Stimulated activated CD8-positive, alpha-beta memory T cell treated with anti-CD3 and anti-CD28 coated beads, Interleukin-12 subunit alpha, Interleukin-12 subunit beta, amount 100 ng/mL, for 24 hours (primary cell): ENCODE results near the gene SAT2.
A peak's percentile ranks its signal among the peaks of the same experiment; 100 is the strongest.
"Not testable (repeated sequence)": the region's sequence is repeated elsewhere in the genome, so short reads cannot be mapped to it uniquely, and the experiment has no call there.

Experiments used
- DNase-seq: peaks from one replicate; pipeline ENCODE4 v3.0.0-alpha.2; 2020; ENCODE audit errors: extremely low read depth

The SAT2 gene

DNA sequence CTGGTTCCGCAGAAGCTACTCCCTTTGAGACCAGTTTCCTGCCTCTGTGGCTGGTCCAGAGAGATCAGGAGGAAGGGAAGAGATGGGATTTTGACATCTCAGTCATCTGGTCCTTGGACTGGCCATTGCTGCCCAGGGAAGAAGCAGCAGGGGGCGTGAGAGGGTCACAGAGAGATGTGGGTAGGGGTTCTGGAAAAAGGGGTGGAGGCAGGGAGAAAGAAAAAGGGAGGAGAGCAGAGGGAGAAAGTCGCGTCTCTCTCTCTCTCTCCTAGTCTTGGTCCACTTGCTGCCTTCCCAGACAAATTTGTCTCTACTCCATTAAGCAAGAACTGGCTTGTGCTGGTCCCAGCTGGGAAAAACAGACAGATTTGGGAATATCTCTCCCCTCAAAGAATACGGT, 6.8 kb upstream of the SAT2 start:
- no peak for DNase-seq

DNA sequence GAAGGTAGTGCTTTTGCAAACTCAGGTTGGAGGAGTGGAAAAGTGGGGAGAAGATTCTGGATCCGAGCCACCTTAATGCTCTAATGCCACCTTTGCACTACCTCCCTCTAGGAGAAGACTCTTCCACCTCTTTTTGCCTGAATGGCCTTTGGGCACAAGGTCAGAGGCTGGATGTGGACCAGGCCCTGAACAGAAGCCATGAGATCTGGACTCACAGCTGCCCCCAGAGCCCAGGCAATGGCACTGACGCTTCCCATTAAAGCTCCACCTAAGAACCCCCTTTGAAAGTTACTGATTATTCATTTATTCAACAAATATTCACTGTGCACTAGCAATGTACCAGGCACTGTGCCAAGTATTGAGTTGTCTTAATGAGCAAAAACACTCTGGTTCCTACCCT, 5.5 kb upstream of the SAT2 start:
- no peak for DNase-seq

DNA sequence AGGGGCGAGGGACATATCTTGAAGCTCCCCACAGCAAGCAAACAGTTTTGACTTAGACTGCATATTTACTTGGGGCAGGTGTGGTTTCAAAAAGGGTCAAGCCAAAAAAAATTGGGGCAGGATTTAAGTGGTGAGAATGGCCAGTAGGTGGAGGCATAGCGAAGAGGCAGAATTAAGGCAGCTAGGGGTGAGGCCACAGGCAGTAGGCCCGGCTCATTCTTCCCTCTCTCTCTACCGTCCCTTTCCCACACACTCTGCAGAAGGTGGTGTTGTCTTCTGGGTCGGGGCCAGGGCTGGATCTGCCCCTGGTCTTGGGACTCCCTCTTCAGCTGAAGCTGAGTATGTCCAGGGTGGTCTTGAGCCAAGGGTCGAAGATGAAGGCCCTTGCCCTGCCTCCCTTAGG, 4.9 kb upstream of the SAT2 start:
- DNase-seq = no peak

DNA sequence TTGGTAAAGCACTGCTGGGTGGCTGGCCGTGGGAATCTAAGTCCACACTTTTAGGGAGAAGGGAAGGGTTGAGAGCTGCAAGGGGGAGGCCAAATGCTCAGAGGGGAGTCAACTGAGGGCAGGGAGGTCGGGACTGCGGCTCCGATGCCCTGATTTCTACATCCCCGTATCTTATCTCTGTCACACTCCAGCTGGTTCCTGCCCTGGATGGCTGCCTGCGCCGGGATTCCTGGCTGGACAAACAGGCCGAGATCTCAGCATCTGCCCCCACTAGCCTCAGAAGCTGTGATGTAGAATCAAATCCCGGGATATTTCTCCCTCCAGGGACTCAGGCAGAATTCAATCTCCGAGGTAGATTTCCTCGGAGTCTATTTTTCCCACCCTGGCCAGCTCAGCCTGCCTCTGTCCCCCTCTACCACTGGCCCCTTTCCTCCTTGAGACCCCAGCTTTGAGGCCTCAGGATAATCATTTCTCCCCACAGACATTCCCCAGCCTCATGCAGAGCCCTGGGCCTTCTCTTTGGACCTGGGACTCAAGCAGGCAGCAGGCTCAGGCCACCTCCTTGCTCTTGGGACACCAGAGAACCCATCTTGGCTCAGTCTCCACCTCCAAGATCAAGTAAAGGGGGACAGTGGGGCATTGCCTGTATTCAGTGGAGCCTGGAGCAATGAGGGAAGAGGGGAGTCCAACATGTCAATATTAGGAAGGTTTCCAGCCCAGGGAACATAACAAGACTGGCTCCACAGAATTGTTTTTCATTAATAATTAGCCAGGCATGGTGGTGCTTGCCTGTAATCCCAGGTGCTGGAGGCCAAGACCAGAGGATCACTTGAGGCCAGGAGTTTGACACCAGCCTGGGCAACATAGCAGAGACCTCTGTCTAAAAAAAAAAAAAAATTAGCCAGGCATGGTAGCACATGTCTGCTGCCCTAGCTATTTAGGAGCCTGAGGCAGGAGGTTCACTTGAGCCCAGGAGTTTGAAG, 4.1 kb upstream of the SAT2 start:
- DNase-seq = no peak

DNA sequence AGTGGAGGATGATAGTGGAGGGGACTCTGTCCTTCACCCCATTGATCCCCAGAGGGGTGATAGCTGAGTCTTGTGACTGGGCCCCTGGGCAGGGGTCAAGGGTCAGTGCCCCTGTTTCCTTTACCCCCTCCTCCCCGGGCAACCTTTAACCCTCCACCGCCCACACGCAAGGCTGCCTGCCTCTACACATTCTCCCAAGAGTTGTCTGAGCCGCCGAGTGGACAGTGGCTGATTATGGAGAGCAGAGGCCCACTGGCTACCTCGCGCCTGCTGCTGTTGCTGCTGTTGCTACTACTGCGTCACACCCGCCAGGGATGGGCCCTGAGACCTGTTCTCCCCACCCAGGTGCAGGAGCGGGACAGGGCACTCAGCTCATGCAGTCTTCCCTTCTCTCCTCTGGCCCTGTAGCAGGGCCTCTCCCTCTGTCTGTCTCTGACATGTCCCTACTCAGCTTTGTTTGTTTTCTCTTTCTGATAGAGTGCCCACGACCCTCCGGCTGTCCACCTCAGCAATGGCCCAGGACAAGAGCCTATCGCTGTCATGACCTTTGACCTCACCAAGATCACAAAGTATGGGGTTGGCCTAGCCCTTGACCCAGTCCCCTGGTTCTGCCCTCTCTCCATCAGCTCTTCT, 2.4 kb upstream of the SAT2 start, which contains the start of gene SHBG:
TSS of gene SHBG (plus strand) at position 197 of the 633 bp plus-strand sequence. CDS start at position 235, 38 bp downstream.
- no peak for DNase-seq

DNA sequence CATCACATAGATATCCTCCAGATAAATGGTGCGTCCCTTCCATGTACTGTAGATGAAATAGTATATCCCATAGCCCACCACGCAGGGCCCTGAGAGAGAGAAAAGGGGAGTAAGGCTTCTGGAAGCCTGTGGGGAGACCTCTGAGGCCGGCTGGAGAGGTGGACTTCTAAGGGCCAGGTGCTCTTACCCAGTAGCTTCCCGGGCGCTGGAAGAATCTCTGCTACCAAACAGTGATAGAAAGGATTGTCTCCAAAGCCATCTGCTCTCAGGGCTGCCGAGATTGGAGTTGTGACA, 718 bp downstream of the SAT2 start:
- no peak for DNase-seq

DNA sequence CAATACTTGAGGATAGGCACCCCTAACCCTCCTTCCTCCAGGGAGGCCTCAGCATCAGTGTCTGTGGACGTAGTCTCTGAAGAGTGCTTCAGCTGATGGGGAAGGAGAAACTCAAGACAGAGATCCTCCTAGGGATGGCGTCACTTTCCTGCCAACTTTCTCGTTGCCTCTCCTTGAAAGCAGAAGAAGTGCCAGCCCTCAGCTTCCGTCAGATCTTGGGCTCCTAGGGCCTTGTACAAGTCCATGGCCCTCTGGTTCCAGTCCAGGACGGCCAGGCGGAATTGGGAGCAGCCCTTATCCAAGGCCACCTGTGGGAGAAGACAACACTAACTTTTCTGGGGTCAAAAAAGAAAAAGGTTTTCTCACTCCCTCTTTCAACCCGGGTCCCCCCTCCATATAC, 1.3 kb downstream of the SAT2 start:
- DNase-seq = no peak

DNA sequence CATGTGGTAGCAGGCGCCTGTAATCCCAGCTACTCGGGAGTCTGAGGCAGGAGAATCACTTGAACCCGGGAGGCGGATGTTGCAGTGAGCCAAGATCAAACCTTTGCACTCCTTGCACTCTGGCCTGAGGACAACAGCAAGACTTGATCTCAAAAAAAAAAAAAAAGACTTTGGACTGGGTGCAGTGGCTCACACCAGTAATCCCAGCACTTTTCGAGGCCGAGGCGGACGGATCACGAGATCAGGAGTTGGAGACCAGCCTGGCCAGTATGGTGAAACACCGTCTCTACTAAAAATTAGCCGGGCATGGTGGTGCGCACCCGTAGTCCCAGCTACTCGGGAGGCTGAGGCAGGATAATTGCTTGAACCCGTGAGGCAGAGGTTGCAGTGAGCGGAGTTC, 1.9 kb downstream of the SAT2 start:
- DNase-seq = not testable (repeated sequence)

DNA sequence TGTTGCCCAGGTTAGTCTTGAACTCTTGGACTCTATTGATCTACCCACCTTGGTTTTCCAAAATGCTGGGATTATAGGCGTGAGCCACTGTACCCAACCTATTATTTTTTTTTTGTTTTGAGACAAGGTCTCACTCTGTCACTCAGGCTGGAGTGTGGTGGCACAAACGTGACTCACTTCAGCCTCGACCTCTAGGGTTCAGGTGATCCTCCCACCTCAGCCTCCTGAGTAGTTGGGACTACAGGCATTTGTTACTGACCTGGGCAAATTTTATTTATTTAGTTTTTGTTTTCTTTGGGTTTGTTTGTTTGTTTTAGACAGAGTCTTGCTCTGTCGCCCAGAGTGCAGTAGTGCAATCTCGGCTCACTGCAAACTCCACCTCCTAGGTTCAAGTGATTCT, 4.0 kb downstream of the SAT2 start:
- DNase-seq = no peak

DNA sequence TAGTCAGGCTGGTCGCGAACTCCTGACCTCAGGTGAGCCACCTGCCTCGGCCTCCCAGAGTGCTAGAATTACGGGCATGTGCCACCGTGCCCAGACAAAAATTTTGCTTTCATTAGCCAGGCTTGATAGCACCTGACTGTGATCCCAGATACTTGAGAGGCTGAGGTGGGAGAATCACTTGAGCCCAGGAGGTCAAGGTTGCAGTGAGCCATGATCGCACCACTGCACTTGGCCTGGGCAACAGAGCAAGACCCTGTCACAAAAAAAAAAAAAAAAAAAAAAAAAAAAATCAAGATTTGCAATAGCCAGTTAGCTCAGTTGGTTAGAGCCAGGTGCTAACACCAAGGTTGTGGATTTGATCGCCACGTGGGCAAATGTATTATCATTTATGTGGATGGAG, 6.8 kb downstream of the SAT2 start:
- DNase-seq = no peak

DNA sequence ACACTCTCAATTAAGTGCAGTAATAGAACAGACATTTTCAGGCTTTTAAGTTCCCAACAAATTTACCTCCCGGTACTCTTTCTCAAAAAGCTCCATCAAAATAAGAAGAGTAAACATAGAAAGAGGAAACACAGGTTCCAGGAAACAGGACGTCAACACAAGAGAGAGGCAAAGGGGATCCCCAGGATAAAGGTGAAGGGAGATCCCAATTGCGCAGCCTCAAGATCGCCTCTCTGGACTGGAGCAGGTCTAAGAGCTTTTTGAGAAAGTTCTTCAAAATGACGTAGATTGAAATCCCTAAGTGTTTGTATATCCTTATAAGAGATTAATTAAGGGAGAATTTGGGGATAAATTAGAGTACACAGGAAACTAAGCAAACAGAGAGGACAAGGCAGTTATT, 9.0 kb downstream of the SAT2 start:
- no peak for DNase-seq

DNA sequence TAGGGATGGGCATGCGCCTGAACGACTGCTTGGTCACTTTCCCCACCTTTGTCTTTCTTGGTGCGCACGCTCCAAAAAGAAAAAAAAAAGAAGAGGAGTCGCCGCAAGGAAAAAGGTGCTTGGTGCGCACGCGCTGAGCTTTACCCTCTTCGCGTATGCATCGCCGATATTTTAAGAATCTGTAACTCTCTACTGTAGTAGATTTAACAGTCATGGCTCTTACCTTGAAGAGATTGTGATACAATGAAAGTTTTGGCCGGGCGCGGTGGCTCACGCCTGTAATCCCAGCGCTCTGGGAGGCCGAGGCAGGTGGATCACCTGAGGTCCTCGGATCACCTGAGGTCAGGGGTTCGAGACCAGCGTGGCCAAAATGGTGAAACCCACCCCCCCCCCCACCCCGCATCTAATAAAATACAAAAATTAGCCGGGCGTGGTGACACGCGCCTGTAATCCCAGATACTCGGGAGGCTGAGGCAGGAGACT, 12.3 kb downstream of the SAT2 start:
- DNase-seq = no peak

DNA sequence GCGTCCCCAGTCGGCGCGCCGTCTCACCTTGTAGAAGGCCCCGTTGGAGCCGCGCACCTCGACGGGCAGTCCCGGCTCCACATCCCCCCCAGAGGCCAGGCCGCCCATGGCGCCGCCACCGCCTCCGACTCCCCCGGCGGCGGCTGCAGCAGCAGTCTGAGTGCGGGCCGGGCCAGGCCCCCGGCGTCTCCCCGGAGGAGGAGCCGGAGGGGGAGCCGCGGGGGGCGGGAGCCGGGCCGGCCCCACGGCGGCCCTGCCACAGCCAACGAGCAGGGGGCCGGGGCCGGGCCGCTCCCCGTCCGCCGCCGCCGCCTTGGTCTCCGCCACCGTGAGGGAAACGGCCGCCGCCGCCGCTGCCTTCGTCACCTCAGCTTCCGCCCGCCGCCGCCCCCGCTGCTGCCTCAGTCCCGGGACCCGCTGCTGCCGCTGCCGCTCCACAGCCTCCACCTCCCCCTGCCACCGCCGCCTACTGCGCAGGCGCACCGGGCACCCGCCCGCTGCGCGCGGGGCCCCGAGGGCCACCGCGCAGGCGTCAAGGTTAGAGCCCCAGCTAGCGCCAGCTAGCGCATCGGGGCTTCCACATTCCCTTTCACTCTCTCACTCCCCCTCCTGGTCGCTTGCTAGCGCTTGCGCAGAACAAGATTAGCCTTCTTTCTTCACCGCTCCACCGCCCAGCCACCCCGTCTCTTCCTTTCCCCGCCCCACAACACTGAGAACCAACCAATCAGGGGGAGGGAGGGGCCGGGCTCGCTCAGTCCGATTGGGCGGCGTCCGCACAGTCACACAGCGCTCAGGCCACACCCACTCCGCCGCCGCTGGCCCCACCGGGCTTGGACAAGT, 13.0 kb downstream of the SAT2 start, which contains the start of gene FXR2:
TSS of gene FXR2 (minus strand) at position 473 of the 840 bp plus-strand sequence. CDS start at position 108, 365 bp downstream.
- peak; percentile 99 for DNase-seq

DNA sequence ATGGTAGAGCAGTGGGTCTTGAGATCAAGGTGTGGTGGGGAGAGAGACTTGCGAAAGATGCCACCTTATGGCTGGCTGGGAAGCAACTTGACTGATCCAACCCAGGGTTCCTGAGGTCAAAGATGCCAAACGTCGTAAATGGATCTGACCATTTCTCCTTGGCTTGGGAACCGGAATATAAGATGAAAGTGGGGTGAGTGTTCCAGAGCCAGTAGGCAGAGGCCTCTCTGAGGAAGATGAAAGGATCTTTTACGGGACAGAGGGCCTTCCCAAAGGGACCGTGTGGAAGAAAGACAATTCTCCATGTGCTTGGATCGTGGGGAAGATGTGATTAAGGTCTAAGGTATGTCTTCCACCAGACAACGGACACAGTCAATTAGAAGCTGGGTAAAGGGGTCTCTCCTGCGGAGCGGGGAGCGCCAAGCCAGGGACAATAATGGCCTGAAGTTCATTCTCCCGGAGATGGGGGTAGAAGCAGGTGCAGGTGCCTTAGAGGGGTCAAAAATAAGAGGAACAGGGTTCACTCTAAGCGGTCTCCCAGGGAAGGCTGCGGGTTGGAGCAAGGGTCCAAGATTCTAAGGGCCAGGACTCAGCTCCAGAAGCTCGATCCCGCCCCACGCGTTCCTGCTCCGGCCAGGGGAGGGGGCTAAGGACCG, 13.7 kb downstream of the SAT2 start:
- DNase-seq = no peak

DNA sequence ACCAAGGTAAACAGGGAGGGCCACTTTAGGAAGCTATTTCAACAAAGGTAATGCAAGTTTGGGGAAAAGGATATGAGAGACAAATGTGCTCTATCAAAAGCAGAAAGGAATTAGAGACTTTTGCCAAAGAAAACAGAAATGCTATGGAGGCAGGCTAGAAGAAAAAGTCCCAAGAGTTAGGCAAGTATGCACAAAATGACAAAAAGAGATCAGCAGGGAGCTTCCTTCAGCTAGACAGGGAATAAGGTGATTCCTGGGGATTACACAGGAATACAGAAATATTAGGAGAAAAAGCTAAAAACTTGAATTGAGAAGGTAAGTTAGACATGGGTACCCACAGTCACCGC, 15.4 kb downstream of the SAT2 start:
- no peak for DNase-seq

DNA sequence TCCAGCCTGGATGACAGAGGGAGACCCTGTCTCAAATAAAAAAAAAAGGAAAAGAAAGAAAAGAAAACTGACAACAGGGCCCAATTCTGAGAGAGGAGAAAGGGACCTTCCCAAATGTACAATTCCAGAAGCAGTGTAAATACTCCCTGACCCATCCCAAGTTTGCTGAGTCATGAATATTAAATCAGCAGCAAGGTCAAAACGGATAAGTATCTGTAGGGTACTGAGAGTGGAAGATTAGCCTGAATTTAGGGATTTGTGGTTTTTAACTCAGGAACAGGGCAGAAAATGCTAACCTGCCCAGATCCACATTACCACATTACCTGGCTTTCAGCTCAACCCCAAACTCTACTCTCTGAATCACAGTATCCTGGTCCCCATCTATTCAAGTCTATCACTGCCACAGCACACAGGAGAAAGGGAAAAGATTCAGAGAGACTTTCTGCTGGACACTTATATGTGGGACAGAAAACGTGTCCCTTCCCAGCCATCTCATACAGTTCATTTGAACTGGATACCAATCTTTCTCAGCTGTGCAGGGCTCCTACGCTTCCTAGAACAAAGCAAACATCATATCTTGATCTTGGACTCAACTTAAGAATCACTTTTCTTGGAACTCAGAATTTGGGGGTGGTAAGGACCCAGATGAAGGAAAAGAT, 15.9 kb downstream of the SAT2 start:
- DNase-seq = no peak

DNA sequence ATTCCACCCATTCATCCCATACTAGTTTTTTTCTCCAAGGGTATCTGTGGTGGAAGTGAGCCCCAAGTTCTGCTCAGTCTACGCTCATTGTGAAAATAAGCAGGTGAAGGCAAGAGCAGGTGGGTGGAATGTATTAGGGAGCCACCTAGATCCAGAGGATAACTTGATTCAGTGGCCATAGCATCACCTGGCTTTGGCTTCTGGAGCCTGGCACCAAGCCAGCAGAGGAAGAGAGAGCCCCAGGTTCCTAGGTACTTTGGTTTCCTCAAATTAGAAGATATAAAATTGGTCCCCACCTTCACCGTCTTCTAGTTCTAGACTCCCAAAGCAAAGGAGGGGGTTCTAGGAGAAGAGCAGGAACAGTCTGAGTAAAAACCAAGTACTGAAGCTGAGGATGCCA, 17.0 kb downstream of the SAT2 start:
- no peak for DNase-seq

DNA sequence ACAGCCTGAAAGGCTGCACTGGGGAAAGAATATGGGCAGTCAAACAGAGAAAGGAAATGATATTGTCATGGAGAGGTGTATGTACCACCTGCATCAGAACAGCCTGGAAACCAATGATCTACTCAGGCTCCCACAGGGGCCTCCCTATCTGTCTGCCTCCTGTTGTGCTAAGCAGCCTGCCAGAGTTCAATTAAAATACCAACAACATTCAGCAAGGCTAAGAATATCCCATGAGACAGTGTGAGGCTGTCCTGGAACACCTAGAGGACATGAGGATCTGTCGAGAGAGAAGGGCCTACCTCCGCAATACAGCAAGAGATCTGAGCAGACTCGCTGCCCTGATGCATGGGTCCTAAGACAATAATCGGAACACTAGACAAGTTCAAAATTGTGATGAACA, 21.3 kb downstream of the SAT2 start:
- no peak for DNase-seq

DNA sequence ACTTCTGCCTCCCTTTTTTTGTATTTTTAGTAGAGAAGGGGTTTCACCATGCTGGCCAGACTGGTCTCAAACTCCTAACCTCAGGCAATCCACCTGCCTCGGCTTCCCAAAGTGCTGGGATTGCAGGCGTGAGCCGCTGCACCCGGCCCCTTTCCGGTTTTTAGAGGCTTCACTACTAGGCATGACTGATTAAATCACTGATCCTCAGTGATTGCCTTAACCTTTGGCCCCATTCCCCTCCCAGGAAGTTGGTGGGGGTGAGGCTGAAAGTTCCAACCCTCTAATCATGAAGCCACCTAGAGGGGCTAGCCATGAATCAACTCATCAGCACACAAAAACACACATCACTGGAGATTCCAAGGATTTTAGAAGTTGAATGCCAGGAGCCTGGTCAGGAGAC, 30.1 kb downstream of the SAT2 start:
- DNase-seq = not testable (repeated sequence)

DNA sequence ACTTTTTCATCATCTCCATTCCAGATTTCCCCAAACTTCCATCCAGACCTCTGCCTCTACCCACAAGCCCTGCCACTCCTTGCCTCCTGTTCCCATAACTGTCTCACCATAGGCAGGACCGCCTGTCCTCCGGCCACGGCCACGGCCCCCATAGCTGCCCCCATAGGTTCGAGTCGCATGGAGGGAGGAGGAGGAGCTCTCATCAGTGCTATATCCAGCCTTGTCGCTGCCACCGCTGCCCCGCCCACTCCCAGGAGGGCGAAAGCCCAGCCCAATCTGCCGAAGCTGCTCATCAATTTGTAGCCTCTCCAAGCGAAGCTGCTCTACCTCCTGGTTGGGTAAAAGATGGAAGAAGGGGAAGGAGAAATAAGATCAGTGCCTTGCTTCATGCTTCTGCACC, 34.3 kb downstream of the SAT2 start:
- no peak for DNase-seq

DNA sequence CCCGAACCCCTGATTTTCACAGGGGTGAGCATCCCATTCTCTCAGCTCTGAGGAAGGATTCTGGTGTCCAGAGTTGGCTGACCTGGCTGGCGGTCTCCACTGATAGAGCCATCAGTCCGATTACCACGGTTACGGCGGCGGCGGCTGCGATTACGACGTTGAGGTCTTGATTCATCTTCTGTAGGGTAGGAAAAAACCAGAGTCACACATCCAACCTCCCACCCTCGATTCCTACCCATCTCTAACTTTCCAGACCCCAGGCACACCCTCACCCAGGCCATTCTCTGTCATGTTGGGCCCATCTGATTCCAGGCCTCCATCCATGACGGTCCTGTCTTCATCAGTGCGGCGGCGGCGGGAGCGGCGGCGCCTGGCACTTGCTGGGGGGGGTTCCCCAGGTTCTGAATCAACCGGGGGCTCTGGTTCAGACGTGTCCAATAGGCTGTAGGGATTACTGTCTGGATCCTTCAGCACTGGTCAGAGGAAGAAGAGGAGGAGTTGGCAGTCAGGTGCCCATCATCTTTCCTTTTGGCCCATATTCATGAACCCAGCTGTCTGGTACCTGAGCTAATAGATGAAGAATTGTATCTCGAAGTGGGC, 35.1 kb downstream of the SAT2 start:
- DNase-seq = no peak
